Measurements from ENCODE around the gene ADD2.

- TF ChIP-seq CTCF (IDR thresholded peaks at IDR 0.05) (no peak), EZH2 (IDR thresholded peaks at IDR 0.05) (no peak)
Measured at GRCh38 chr2:70718736-70719135, 49.3 kb downstream of the ADD2 start.

All from neural progenitor cell (in vitro differentiated cells).